MG63 (cell line): ENCODE results near the gene CCDC106. TPM values are rescaled to one million over a fixed set of nuclear protein-coding genes. Genes with fewer than 3 reads are reported as not detected.

ENCODE experiments used
- DNase-seq: peaks from one replicate; pipeline ENCODE4 v3.0.0-alpha.2; 2020
- H3K27me3 ChIP-seq: fragments of 250-450 bp; sonication (Bioruptor Pico); 2 replicates; pipeline ENCODE4 v1.5.1; 2020; ENCODE audit warnings: mild to moderate bottlenecking, moderate library complexity
- H3K36me3 ChIP-seq: fragments of 250-450 bp; sonication (Bioruptor Pico); 2 replicates; pipeline ENCODE4 v1.5.1; 2020; ENCODE audit warnings: mild to moderate bottlenecking, moderate library complexity
- H3K4me3 ChIP-seq: fragments of 250-450 bp; sonication (Bioruptor Pico); 2 replicates; pipeline ENCODE4 v1.5.1; 2020; ENCODE audit warnings: mild to moderate bottlenecking, moderate library complexity
- H3K9me3 ChIP-seq: fragments of 250-450 bp; sonication (Bioruptor Pico); 2 replicates; pipeline ENCODE4 v1.5.1; 2020; ENCODE audit warnings: mild to moderate bottlenecking, moderate library complexity
- total RNA-seq: library from RNA; depleted of rRNA; stranded (reverse); fragments of >200 nt; shearing (Covaris generic); gene quantifications from 2 replicates; pipeline ENCODE4 v1.2.3, GENCODE V29; 2014; ENCODE audit warnings: low replicate concordance

Gene CCDC106
- total RNA-seq, 1 experiment from 2014 or later: 4.8 TPM

DNA sequence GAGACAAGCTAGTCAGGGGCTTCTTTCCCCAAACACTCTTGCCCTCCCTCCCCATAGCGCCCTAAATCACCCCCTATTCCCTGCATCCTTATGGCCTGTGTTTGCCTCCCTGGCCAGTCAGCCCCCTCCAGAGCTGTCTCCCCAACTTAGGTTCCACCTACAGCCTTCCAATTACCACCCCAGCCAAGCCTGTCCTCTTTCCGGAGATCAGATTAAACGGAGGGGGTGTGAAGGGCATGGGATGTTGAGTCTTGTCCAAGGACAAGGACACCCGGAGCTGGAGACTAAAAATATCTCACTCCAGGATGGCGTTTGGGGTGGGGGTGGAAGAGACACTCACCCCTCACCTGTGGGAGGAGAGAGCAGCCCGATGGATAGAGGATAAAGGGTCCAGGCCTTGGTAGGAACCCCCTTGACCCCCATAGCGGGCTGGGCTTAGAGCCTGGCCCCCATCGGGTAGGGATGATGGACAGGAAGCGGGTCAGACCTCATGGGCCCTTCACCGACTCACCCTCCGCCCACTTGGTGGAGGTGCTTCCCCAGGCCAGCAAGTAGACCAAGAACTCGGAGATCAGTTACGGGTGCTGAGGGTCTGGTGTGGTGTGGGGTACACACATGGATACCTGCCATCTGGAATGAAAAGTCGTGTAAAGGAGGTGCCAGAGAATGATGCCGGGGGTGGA, 36.6 kb upstream of the CCDC106 start:
- DNase-seq: no peak
- Histone ChIP-seq H3K36me3 (peaks cover 46% of the 10 kb centered on the region), H3K9me3 (peaks cover 7% of the 10 kb centered on the region; the same call in 1 of the 2 replicates), H3K27me3 (no peaks in the 10 kb centered on the region), H3K4me3 (no peak overlapping the region)

DNA sequence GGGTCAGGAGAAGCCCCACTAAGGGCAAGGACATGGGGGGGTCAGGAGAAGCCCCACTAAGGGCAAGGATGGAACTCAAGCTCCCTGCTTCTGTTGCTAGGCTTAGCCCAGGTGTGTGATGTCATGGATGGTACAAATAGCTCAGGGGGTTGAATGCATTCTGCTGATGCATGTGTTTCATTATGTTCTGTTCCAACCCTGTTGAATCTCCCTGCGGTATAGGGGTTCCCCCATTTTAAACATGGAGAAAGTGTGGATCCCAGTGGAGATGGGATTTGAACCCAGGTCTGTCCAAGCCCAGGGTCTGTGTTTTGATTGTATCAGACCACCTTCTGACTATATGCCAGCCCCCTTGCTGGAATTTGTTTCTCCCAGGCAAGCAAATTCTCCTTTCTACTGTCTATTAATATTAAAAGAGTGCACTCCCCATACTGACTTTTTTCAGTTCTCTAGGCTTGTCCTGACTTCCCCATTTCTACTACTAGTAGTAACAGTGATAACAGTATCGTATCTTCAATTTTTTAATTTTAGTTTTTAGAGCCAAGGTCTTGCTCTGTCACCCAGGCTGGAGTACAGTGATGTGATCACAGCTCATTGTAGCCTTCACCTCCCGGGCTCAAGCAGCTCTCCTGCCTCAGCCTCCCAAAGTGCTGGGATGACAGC, 35.9 kb upstream of the CCDC106 start:
- Histone ChIP-seq H3K36me3 (peaks cover 43% of the 10 kb centered on the region), H3K9me3 (peaks cover 7% of the 10 kb centered on the region; the same call in 1 of the 2 replicates), H3K27me3 (no peaks in the 10 kb centered on the region), H3K4me3 (no peak overlapping the region)
- DNase-seq: no peak

DNA sequence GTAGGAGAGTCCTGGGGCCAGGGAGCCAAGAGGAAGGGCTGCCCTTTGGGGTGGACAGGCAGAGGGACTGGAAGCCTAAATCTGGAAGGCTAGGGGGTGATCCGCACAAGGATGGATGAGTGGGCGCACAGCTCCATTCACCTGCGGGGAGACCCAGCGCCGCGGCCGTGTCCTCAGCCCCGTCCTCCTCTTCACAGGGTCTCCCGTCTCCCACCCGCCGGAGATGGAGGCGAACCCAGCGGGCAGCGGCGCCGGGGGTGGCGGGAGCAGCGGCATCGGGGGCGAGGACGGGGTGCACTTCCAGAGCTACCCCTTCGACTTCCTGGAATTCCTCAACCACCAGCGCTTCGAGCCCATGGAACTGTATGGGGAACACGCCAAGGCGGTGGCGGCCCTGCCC, 34.6 kb upstream of the CCDC106 start:
- no peak for DNase-seq
- no peaks in the 10 kb centered on the region for H3K27me3 ChIP-seq
- H3K4me3 ChIP-seq: no peak overlapping the region
- peaks cover 7% of the 10 kb centered on the region; the same call in 1 of the 2 replicates for H3K9me3 ChIP-seq
- H3K36me3 ChIP-seq: peaks cover 53% of the 10 kb centered on the region

DNA sequence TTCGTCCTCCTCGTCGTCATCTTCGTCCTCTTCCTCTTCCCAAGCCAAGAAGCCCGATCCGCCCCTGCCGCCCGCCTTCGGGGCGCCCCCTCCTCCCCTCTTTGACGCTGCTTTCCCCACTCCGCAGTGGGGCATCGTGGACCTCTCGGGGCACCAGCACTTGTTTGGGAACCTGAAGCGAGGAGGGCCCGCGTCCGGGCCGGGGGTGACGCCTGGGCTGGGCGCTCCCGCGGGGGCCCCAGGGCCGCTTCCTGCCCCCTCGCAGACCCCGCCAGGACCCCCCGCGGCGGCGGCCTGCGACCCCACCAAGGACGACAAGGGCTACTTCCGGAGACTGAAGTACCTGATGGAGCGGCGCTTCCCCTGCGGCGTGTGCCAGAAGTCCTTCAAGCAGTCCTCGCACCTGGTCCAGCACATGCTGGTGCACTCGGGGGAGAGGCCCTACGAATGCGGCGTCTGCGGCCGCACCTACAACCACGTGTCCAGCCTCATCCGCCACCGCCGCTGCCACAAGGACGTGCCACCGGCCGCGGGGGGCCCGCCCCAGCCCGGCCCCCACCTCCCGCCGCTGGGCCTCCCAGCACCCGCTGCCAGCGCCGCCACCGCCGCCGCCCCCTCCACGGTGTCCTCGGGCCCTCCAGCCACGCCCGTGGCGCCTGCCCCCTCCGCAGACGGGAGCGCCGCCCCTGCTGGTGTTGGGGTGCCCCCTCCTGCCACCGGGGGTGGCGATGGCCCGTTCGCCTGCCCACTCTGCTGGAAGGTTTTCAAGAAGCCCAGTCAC, 33.9 kb upstream of the CCDC106 start:
- Histone ChIP-seq H3K27me3 (no peaks in the 10 kb centered on the region), H3K4me3 (no peak overlapping the region), H3K9me3 (peaks cover 7% of the 10 kb centered on the region; the same call in 1 of the 2 replicates), H3K36me3 (peaks cover 45% of the 10 kb centered on the region)
- no peak for DNase-seq

GRCh38 chr19:55614711-55615542, 33.1 kb upstream of the CCDC106 start:
- no peaks in the 10 kb centered on the region for H3K27me3 ChIP-seq
- H3K36me3 ChIP-seq: peaks cover 37% of the 10 kb centered on the region
- H3K4me3 ChIP-seq: no peak overlapping the region
- DNase-seq: no peak
- peaks cover 1% of the 10 kb centered on the region; the same call in 1 of the 2 replicates for H3K9me3 ChIP-seq

DNA sequence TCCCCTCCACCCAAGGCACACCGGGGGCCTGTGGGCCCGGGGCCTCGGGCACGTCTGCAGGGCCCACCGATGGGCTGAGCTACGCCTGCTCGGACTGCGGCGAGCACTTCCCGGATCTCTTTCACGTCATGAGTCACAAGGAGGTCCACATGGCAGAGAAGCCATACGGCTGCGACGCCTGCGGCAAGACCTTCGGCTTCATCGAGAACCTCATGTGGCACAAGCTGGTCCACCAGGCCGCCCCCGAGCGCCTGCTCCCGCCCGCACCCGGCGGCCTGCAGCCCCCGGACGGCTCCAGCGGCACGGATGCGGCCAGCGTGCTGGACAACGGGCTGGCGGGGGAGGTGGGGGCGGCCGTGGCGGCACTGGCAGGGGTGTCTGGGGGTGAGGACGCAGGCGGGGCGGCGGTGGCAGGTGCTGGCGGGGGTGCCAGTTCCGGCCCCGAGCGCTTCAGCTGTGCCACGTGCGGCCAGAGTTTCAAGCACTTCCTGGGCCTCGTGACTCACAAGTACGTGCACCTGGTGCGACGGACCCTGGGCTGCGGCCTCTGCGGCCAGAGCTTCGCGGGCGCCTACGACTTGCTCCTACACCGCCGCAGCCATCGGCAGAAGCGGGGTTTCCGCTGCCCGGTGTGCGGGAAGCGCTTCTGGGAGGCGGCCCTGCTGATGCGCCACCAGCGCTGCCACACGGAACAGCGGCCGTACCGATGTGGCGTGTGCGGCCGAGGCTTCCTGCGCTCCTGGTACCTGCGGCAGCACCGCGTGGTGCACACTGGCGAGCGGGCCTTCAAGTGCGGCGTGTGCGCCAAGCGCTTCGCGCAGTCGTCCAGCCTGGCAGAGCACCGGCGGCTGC, 32.2 kb upstream of the CCDC106 start:
- H3K36me3 ChIP-seq: peaks cover 33% of the 10 kb centered on the region
- no peaks in the 10 kb centered on the region for H3K9me3 ChIP-seq
- no peaks in the 10 kb centered on the region for H3K27me3 ChIP-seq
- no peak overlapping the region for H3K4me3 ChIP-seq
- no peak for DNase-seq

GRCh38 chr19:55616395-55616875, 31.6 kb upstream of the CCDC106 start:
- no peaks in the 10 kb centered on the region for H3K9me3 ChIP-seq
- H3K4me3 ChIP-seq: no peak overlapping the region
- peaks cover 31% of the 10 kb centered on the region for H3K36me3 ChIP-seq
- no peaks in the 10 kb centered on the region for H3K27me3 ChIP-seq
- no peak for DNase-seq

- Histone ChIP-seq H3K27me3 (no peaks in the 10 kb centered on the region), H3K36me3 (peaks cover 33% of the 10 kb centered on the region), H3K4me3 (no peak overlapping the region), H3K9me3 (no peaks in the 10 kb centered on the region)
- DNase-seq: no peak
Measured at GRCh38 chr19:55617426-55617825, 30.6 kb upstream of the CCDC106 start.

GRCh38 chr19:55618426-55618825, 29.6 kb upstream of the CCDC106 start:
- Histone ChIP-seq H3K36me3 (peaks cover 30% of the 10 kb centered on the region), H3K27me3 (no peaks in the 10 kb centered on the region), H3K9me3 (no peaks in the 10 kb centered on the region), H3K4me3 (no peak overlapping the region)
- DNase-seq: no peak

DNA sequence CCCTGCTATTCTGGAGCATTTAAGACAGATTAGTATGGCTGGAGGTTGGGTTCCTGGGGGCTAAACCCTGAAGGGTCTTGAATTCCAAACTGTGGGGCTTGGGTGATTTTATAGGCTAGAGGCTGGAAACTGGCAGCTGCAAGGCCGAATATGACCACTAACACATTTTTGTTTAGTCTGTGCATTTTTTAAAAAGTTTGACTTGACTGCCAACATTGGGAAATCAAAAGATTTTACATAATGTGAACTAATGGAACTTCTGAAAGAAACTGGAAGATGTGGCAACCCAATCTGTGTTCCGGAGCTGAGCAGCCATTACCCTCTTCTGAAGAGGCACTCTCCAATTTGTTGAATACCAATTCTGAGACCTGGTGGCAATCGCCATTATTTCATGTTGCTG, 28.7 kb upstream of the CCDC106 start:
- H3K27me3 ChIP-seq: no peaks in the 10 kb centered on the region
- peaks cover 30% of the 10 kb centered on the region for H3K36me3 ChIP-seq
- no peak overlapping the region for H3K4me3 ChIP-seq
- no peaks in the 10 kb centered on the region for H3K9me3 ChIP-seq
- no peak for DNase-seq

- DNase-seq: no peak
- Histone ChIP-seq H3K4me3 (no peak overlapping the region), H3K27me3 (no peaks in the 10 kb centered on the region), H3K9me3 (no peaks in the 10 kb centered on the region), H3K36me3 (peaks cover 27% of the 10 kb centered on the region)
Measured at GRCh38 chr19:55620410-55621204, 27.4 kb upstream of the CCDC106 start.

DNA sequence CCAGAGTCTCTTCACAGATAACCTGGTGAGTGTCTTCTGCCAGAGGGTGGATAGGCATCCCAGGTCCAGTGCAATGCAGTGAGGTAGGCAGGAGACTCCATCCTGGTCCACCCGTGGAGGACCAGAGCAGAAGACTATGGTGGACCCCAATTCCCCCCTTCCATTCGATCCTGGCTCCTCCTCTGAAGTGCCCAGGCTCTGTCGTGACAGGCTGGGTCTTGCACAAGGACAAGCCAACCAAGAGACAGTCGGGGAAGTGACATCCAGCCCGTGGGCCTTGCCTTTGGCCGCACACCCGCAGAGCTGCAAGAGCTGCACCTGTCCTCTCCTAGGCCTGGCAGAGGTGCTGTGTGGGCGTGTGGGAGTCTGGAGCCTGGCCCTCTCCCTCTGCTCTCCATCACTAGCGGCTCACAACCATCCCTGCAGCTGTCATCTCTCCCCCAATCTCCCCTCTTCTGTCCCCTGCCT, 26.8 kb upstream of the CCDC106 start:
- no peak for DNase-seq
- Histone ChIP-seq H3K36me3 (peaks cover 22% of the 10 kb centered on the region), H3K9me3 (no peaks in the 10 kb centered on the region), H3K4me3 (no peak overlapping the region), H3K27me3 (no peaks in the 10 kb centered on the region)

DNA sequence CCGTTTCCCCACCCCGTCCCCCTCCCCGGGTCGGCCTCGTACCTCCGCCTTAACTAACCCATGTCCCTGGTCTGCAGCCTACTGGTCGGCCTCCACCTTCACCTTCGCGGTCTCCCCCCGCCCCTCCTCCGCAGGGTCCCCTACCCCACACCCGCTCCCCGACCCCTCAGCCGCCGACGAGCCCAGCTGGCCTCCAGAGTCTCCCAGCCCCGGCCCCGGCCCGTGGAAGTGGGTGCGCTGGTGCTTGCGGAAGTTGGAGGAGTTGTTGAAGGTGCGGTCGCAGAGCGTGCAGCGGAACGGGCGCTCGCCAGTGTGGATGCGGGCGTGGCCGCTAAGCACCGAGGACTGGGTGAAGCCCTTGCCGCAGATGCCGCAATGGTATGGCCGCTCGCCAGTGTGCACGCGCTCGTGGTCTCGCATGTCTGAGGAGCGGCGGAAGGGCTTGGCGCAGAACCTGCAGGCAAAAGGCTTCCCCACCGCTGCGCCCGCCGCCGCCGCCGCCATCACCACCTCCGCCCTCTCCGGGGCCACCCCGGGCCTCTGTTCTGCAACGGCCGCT, 26.3 kb upstream of the CCDC106 start:
- Histone ChIP-seq H3K27me3 (no peaks in the 10 kb centered on the region), H3K4me3 (no peak overlapping the region), H3K9me3 (no peaks in the 10 kb centered on the region), H3K36me3 (peaks cover 17% of the 10 kb centered on the region)
- DNase-seq: no peak

DNA sequence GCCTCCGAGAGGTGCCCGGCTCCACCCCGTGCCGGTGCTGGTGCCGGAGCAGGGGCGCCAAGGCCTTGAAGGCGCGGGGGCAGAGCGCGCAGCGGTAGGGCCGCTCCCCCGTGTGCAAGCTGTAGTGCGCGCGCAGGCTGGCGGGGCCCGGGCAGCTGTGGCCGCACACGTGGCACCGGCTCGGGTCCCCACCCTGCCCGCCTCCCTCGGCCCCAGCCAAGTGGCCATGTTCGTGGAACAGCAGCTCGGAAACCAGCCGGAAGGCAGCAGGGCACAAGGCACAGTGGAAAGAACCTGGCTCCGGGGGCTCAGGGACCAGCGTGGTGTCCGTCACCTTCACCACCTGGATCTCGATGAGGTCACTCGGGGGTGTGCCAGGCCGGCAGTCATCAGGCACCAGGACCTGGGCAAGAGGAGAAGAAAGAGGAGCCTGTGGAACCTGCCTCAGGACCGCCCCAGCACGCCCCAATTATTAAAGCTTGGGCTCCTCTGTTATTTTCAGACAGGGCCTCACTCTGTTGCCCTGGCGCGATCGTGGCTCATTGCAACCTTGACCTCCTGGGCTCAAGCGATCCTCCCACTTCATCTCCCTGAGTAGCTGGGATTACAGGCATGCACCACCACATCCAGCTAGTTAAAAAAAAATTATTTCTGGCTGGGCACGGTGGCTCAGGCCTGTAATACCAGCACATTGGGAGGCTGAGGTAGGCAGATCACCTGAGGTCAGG, 25.6 kb upstream of the CCDC106 start:
- peaks cover 14% of the 10 kb centered on the region for H3K36me3 ChIP-seq

More for the DNA sequence above, 25.6 kb upstream of the CCDC106 start:
- no peaks in the 10 kb centered on the region for H3K27me3 ChIP-seq
- no peak overlapping the region for H3K4me3 ChIP-seq
- H3K9me3 ChIP-seq: no peaks in the 10 kb centered on the region
- no peak for DNase-seq
